H1 (cell line): ENCODE data around the gene FAU. TPM values are rescaled to one million over a fixed set of nuclear protein-coding genes. Genes with fewer than 3 reads are reported as not detected.

Source experiments
- CTCF ChIA-PET: fragments of 300-600 bp; sonication (Branson Sonifier 250); formaldehyde crosslinking; loops from one replicate; lab custom pipeline; 2021; ENCODE audit not compliant: partially characterized antibody; lab: Charles Lee
- POLR2A ChIA-PET: fragments of 300-600 bp; sonication (Branson Sonifier 250); formaldehyde crosslinking; loops from one replicate; lab custom pipeline; 2021; ENCODE audit warnings: inconsistent platforms; ENCODE audit not compliant: partially characterized antibody; lab: Charles Lee
- DNase-seq, 2 experiments: peaks; one replicate each; pipeline versions ENCODE4 v3.0.0 to v3.0.0-alpha.2; 2010 to 2022; ENCODE audit warnings: low spot score in 2 of 2, low read depth in 1 of 2, mixed read lengths in 1 of 2
- FAIRE-seq: peaks from 2 replicates; lab custom pipeline; 2011; peaks lifted over from hg19 to GRCh38; lab: Jason Lieb, UNC
- H2AFZ ChIP-seq: 2 replicates; pipeline ENCODE4 v1.8.1; 2012; ENCODE audit warnings: low read length, inconsistent platforms
- H2AK5ac ChIP-seq: 2 replicates; pipeline ENCODE4 v1.6.1; 2013; ENCODE audit warnings: low read depth, low read length
- H2BK120ac ChIP-seq: replicated peaks from 2 replicates; pipeline ENCODE3; 2013; ENCODE audit warnings: low read depth, low read length, inconsistent platforms
- H2BK12ac ChIP-seq: 2 replicates; pipeline ENCODE4 v1.6.1; 2013; ENCODE audit warnings: low read depth, low read length
- H2BK15ac ChIP-seq: 2 replicates; pipeline ENCODE4 v1.6.1; 2013; ENCODE audit warnings: low read length
- H2BK20ac ChIP-seq: 2 replicates; pipeline ENCODE4 v1.6.1; 2013; ENCODE audit warnings: low read length
- H2BK5ac ChIP-seq: 2 replicates; pipeline ENCODE4 v1.6.1; 2013; ENCODE audit warnings: low read depth, low read length
- H3K14ac ChIP-seq: 2 replicates; pipeline ENCODE4 v1.6.1; 2013; ENCODE audit warnings: inconsistent platforms; ENCODE audit not compliant: insufficient read length
- H3K18ac ChIP-seq: 2 replicates; pipeline ENCODE4 v1.6.1; 2013; ENCODE audit warnings: low read length; ENCODE audit errors: extremely low read depth
- H3K23ac ChIP-seq: 2 replicates; pipeline ENCODE4 v1.6.1; 2013; ENCODE audit warnings: inconsistent platforms; ENCODE audit not compliant: insufficient read length
- H3K23me2 ChIP-seq: 2 replicates; pipeline ENCODE4 v1.6.1; 2013; ENCODE audit warnings: low read depth, low read length
- H3K27ac ChIP-seq: 2 replicates; pipeline ENCODE4 v1.6.1; 2011; ENCODE audit warnings: low read depth, low read length, inconsistent platforms
- H3K27me3 ChIP-seq, 4 experiments: replicated peaks in 1 of 4; 1 replicate in 1 of 4; 2 replicates in 3 of 4; pipeline versions ENCODE4 v1.6.1 to v1.8.1; 2011 to 2013; ENCODE audit warnings: low read length in 3 of 4, mild to moderate bottlenecking in 3 of 4, inconsistent platforms in 2 of 4, mixed read lengths in 2 of 4, moderate library complexity in 1 of 4; ENCODE audit not compliant: control insufficient read depth in 3 of 4, insufficient read depth in 3 of 4; ENCODE audit errors: extremely low read depth in 1 of 4
- H3K36me3 ChIP-seq, 4 experiments: 2 replicates each; pipeline versions ENCODE4 v1.6.1 to v1.8.1; 2011 to 2013; ENCODE audit warnings: mild to moderate bottlenecking in 4 of 4, low read length in 3 of 4, moderate library complexity in 2 of 4, control low read depth in 1 of 4, inconsistent platforms in 1 of 4; ENCODE audit not compliant: insufficient read depth in 4 of 4, control insufficient read depth in 2 of 4
- H3K4ac ChIP-seq: replicated peaks from 2 replicates; pipeline ENCODE3; 2013; ENCODE audit warnings: low read length, low read depth, mixed read lengths, inconsistent platforms; ENCODE audit not compliant: insufficient read length
- H3K4me1 ChIP-seq, 4 experiments: replicated peaks in 1 of 4; 1 replicate in 1 of 4; 2 replicates in 3 of 4; pipeline versions ENCODE4 v1.6.1 to v1.8.1; 2011 to 2013; ENCODE audit warnings: low read length in 3 of 4, inconsistent platforms in 2 of 4, mixed read lengths in 1 of 4; ENCODE audit not compliant: insufficient read depth in 4 of 4, control insufficient read depth in 3 of 4
- H3K4me2 ChIP-seq, 2 experiments: 2 replicates each; pipeline versions ENCODE4 v1.6.1 to v1.8.1; 2011 to 2013; ENCODE audit warnings: low read depth in 2 of 2, low read length in 2 of 2, control low read depth in 1 of 2, inconsistent platforms in 1 of 2, mild to moderate bottlenecking in 1 of 2; ENCODE audit not compliant: insufficient read depth in 1 of 2
- H3K4me3 ChIP-seq, 4 experiments: fragments of 200-600, 300-600 bp in 1 of 4; sonication (generic), shearing (Covaris generic), sonication (Bioruptor Twin) in 1 of 4; 2 replicates each; pipeline versions ENCODE4 v1.5.1 to v1.8.1; 2011 to 2016; ENCODE audit warnings: low read length in 4 of 4, low read depth in 3 of 4, control low read depth in 2 of 4, inconsistent platforms in 2 of 4, mild to moderate bottlenecking in 2 of 4, mixed read lengths in 1 of 4, moderate library complexity in 1 of 4; ENCODE audit not compliant: insufficient read depth in 2 of 4; ENCODE audit errors: extremely low read depth in 1 of 4
- H3K56ac ChIP-seq: replicated peaks from 2 replicates; pipeline ENCODE3; 2013; ENCODE audit warnings: low read depth, mild to moderate bottlenecking, mixed read lengths, low read length, inconsistent platforms; ENCODE audit not compliant: insufficient read length
- H3K79me1 ChIP-seq: 2 replicates; pipeline ENCODE4 v1.6.1; 2013; ENCODE audit warnings: low read depth, low read length, control low read depth
- H3K79me2 ChIP-seq, 2 experiments: 2 replicates each; pipeline versions ENCODE4 v1.6.1 to v1.8.1; 2012 to 2013; ENCODE audit warnings: low read length in 2 of 2, mild to moderate bottlenecking in 2 of 2, inconsistent platforms in 1 of 2; ENCODE audit not compliant: insufficient read depth in 2 of 2, control insufficient read depth in 1 of 2
- H3K9ac ChIP-seq, 4 experiments: replicated peaks in 1 of 4; 1 replicate in 1 of 4; 2 replicates in 3 of 4; pipeline versions ENCODE4 v1.6.1 to v1.8.1; 2011 to 2013; ENCODE audit warnings: low read depth in 3 of 4, low read length in 3 of 4, control low read depth in 2 of 4, mild to moderate bottlenecking in 2 of 4, moderate library complexity in 2 of 4, inconsistent platforms in 1 of 4; ENCODE audit errors: extremely low read depth in 1 of 4
- H3K9me3 ChIP-seq, 2 experiments: 2 replicates each; pipeline versions ENCODE4 v1.6.1 to v1.8.1; 2012 to 2013; ENCODE audit warnings: mild to moderate bottlenecking in 2 of 2, moderate library complexity in 2 of 2, control low read depth in 1 of 2, inconsistent platforms in 1 of 2, low read depth in 1 of 2, low read length in 1 of 2, mixed read lengths in 1 of 2; ENCODE audit not compliant: insufficient read depth in 2 of 2
- H4K20me1 ChIP-seq, 2 experiments: replicated peaks in 1 of 2; 2 replicates each; pipeline versions ENCODE3 to v1.8.1; 2011 to 2013; ENCODE audit warnings: inconsistent platforms in 2 of 2, low read length in 2 of 2, mild to moderate bottlenecking in 1 of 2; ENCODE audit not compliant: insufficient read depth in 2 of 2, control insufficient read depth in 1 of 2
- H4K5ac ChIP-seq: 2 replicates; pipeline ENCODE4 v1.6.1; 2013; ENCODE audit warnings: low read length, low read depth, mixed read lengths, inconsistent platforms; ENCODE audit not compliant: insufficient read length
- H4K8ac ChIP-seq: 2 replicates; pipeline ENCODE4 v1.8.0; 2013; ENCODE audit warnings: mild to moderate bottlenecking, moderate library complexity, low read length, inconsistent platforms; ENCODE audit not compliant: insufficient read depth; ENCODE audit errors: extremely low read depth
- H4K91ac ChIP-seq: replicated peaks from 2 replicates; pipeline ENCODE3; 2013; ENCODE audit warnings: low read length, mixed read lengths, inconsistent platforms; ENCODE audit not compliant: insufficient read length
- CBX5 ChIP-seq: fragments of 300-800, 300-1000 bp; sonication (generic); IDR thresholded peaks from 2 replicates; pipeline ENCODE4 v1.7.1; 2016; ENCODE audit warnings: antibody characterized with exemption, low read length, low read depth
- CBX8 ChIP-seq: fragments of 300-800, 300-1000 bp; sonication (generic); IDR thresholded peaks from 2 replicates; pipeline ENCODE4 v1.7.1; 2016; ENCODE audit warnings: low read depth, low read length, borderline replicate concordance
- CHD2 ChIP-seq: IDR thresholded peaks from 2 replicates; pipeline ENCODE4 v1.6.1; 2012; ENCODE audit warnings: low read length, improper control_type of control experiment
- CREB1 ChIP-seq: IDR thresholded peaks from 2 replicates; pipeline ENCODE4 v1.6.1; 2012; ENCODE audit warnings: inconsistent platforms
- FOSL1 ChIP-seq: IDR thresholded peaks from 2 replicates; pipeline ENCODE4 v1.6.1; 2011; ENCODE audit warnings: mild to moderate bottlenecking, low read depth, low read length, moderate library complexity; ENCODE audit not compliant: insufficient read depth
- MAFK ChIP-seq: IDR thresholded peaks from 2 replicates; pipeline ENCODE4 v1.6.1; 2012; ENCODE audit warnings: low read depth, mild to moderate bottlenecking, improper control_type of control experiment, low read length
- RFX5 ChIP-seq: IDR thresholded peaks from 2 replicates; pipeline ENCODE4 v1.6.1; 2011; ENCODE audit warnings: low read depth, low read length, improper control_type of control experiment, borderline replicate concordance
- SIRT6 ChIP-seq: IDR thresholded peaks from one replicate; pipeline ENCODE4 v1.7.1; 2012; ENCODE audit warnings: low read length, inconsistent platforms
- SP2 ChIP-seq: IDR thresholded peaks from 2 replicates; pipeline ENCODE4 v1.6.1; 2012; ENCODE audit warnings: mild to moderate bottlenecking, low read length, inconsistent platforms
- SUZ12 ChIP-seq: fragments of 200-600 bp; sonication (generic); IDR thresholded peaks from 2 replicates; pipeline ENCODE4 v1.6.1; 2012; ENCODE audit warnings: mild to moderate bottlenecking, inconsistent platforms, low read length, moderate library complexity, mixed read lengths
- TAF7 ChIP-seq: optimal IDR thresholded peaks from 2 replicates; pipeline ENCODE3; 2011; ENCODE audit warnings: low read depth, mild to moderate bottlenecking, inconsistent platforms, low read length, moderate library complexity, borderline replicate concordance
- YY1 ChIP-seq: IDR thresholded peaks from 2 replicates; pipeline ENCODE4 v1.6.1; 2011; ENCODE audit warnings: low read depth, mild to moderate bottlenecking, low read length
- WGBS, 2 experiments: shearing (Covaris generic) in 1 of 2; methylation state at CpG; one replicate each; pipeline versions ENCODE4 v1.1.6 to v1.1.7; 2013 to 2015; ENCODE audit warnings: low lambda C conversion rate in 2 of 2, mixed read lengths in 2 of 2, inconsistent platforms in 1 of 2, low coverage in 1 of 2, missing lambda C conversion rate in 1 of 2; ENCODE audit not compliant: insufficient replicate concordance in 2 of 2, insufficient coverage in 1 of 2, insufficient read length in 1 of 2; ENCODE audit errors: extremely low coverage in 1 of 2, missing lambda C conversion rate in 1 of 2; 5-methylcytosine and 5-hydroxymethylcytosine counted together
- polyA plus RNA-seq, 7 experiments: library from polyadenylated mRNA; depleted of rRNA in 3 of 7; stranded (reverse) in 5 of 7; unstranded in 2 of 7; fragments of >200 nt in 5 of 7; fragments of 200-250 nt in 2 of 7; gene quantifications; 1 replicate in 5 of 7; 2 replicates in 1 of 7; 4 replicates in 1 of 7; pipeline versions ENCODE4 v1.2.1 to v1.2.3, GENCODE V29; 2011 to 2013; ENCODE audit warnings: missing spikeins in 2 of 7, mixed read lengths in 2 of 7
- total RNA-seq: library from RNA; stranded (reverse); fragmentation: NEBNext Ultra II Directional; extraction: Animal tissue kit (Norgen Biotek cat#: 25700); gene quantifications from 2 replicates; pipeline ENCODE4 v1.2.1, GENCODE V29; 2021

FAU gene
- total and polyA plus RNA-seq, 2 of the 8 experiments (the other 6 are each of a cell fraction or from before 2014, with no cell fraction given), result 826 to 896 TPM

GRCh38 chr11:65165410-65166317, 43.7 kb upstream of the FAU start:
- Histone ChIP-seq H3K9me3 (no peaks in the 10 kb centered on the region), H3K4me3 (no peak overlapping the region), H4K20me1 (no peaks in the 10 kb centered on the region), H2BK15ac (no peak overlapping the region), H3K4me1 (peaks cover 0 to 6% (median 1%) of the 10 kb centered on the region in 4 experiments; a peak in 2 of 7 replicates), H3K4me2 (no peak overlapping the region), H2BK12ac (no peak overlapping the region), H2AK5ac (no peak overlapping the region), H2BK5ac (no peak overlapping the region), H2BK20ac (no peak overlapping the region), H2BK120ac (no peak overlapping the region), H3K56ac (no peak overlapping the region), H3K27me3 (no peaks in the 10 kb centered on the region), H3K14ac (no peak overlapping the region), H3K18ac (peak overlapping the region; percentile 60), H3K23me2 (no peaks in the 10 kb centered on the region; the same call in 1 of the 2 replicates), H3K4ac (no peak overlapping the region), H3K79me1 (no peaks in the 10 kb centered on the region), H4K8ac (no peak overlapping the region; the same call in 1 of the 2 replicates), H3K23ac (no peak overlapping the region), H3K36me3 (no peaks in the 10 kb centered on the region), H3K9ac (no peak overlapping the region), H4K5ac (no peak overlapping the region), H3K27ac (no peak overlapping the region), H3K79me2 (no peaks in the 10 kb centered on the region), H4K91ac (no peak overlapping the region), H2AFZ (peak overlapping the region; percentile 91)
- ChIA-PET CTCF (interaction anchor here (0.8 to 1.5 kb wide), 5 partner anchors 16 to 89 kb away, joined by 3 to 4 read pairs (median 4); partner anchors contain the start of gene CAPN1), POLR2A (interaction anchor here (0.5 to 2.6 kb wide), 6 partner anchors 15 to 97 kb away, joined by 3 to 7 read pairs (median 3); no protein-coding TSS in a partner anchor)
- 84% methylated on average over 31 of the region's 31 CpGs; no CpG with 5 or more reads in 1 of the 2 experiments for WGBS, 2 experiments
- DNase-seq, result no peak
- no peak for FAIRE-seq
- TF ChIP-seq YY1 (no peak), FOSL1 (no peak), SUZ12 (no peak), CHD2 (no peak), SP2 (no peak), CBX5 (no peak), RFX5 (no peak), TAF7 (no peak), CREB1 (no peak), CBX8 (no peak), MAFK (no peak), SIRT6 (no peak)
